ENCODE measurements around the gene RYR2.

RYR2 gene

GRCh38 chr1:237640011-237640671, 598.2 kb downstream of the RYR2 start:
- DNase-seq (ENCODE audit: low read depth in 2 of 2, low spot score in 1 of 2), result no peak

GRCh38 chr1:237640966-237641365, 599.0 kb downstream of the RYR2 start:
- no peak for DNase-seq (ENCODE audit: low read depth in 2 of 2, low spot score in 1 of 2)

DNA sequence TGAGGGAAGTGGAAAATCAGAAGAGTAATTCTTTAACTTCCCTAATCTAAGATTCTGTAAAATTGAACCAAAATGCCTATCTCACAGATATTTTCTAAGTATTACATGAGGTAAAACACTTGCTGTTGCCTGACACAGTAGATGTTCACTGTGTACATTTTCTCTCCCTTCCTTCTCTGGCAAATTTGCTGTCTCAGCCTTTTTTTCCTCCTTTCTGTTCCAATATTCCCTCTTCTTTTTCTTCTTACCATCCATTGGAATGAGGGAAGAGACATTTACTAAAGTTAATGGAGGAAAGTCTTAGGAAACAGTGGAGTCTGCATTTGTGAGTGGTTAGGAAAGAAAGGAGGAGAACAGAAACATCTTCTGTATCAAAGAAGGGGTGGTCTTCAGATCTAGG, 608.8 kb downstream of the RYR2 start:
- no peak for DNase-seq (ENCODE audit: low read depth in 2 of 2, low spot score in 1 of 2)

DNA sequence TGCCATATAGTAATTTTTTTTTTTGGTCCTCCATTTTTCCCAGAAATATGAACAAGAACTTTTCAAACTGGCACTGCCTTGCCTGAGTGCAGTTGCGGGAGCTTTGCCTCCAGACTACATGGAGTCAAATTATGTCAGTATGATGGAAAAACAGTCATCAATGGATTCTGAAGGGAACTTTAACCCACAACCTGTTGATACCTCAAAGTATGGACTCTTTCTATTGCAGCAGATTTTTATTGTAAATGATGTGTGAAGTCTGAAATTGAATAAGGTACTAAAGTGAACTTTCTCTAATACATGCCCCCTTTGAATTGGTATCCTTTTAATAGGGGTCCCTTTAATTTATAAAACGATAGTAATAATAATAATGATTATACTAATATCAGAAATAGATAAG, 613.8 kb downstream of the RYR2 start:
- DNase-seq (ENCODE audit: low read depth in 2 of 2, low spot score in 1 of 2), result no peak

GRCh38 chr1:237664348-237664747, 622.4 kb downstream of the RYR2 start:
- DNase-seq (ENCODE audit: low read depth in 2 of 2, low spot score in 1 of 2), result no peak

GRCh38 chr1:237670302-237670701, 628.3 kb downstream of the RYR2 start:
- no peak for DNase-seq (ENCODE audit: low read depth in 2 of 2, low spot score in 1 of 2)

- no peak for DNase-seq (ENCODE audit: low read depth in 2 of 2, low spot score in 1 of 2)
Observed at GRCh38 chr1:237671262-237671661, 629.3 kb downstream of the RYR2 start.

- DNase-seq (ENCODE audit: low read depth in 2 of 2, low spot score in 1 of 2), result no peak
Observed at GRCh38 chr1:237671935-237672334, 630.0 kb downstream of the RYR2 start.

GRCh38 chr1:237672748-237673147, 630.8 kb downstream of the RYR2 start:
- no peak for DNase-seq (ENCODE audit: low read depth in 2 of 2, low spot score in 1 of 2)

- no peak for DNase-seq (ENCODE audit: low read depth in 2 of 2, low spot score in 1 of 2)
Observed at GRCh38 chr1:237673631-237674030, 631.6 kb downstream of the RYR2 start.

DNA sequence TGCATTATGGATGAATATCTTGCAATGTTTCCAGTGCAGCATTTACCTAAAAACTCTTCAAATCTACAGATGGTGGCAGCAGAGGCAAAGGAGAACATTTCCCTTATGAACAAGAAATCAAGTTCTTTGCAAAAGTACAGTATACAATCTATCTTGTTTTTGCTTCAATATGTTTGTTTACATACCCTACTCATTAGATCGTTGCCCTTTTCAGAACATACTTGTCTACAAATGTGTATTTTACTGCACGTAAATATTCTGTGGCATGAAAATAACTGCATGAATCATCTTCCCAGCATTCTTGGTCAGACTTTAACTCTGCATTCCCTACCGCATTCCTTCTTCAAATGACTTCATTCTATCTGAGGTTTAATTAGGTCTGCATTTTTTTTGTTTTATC, 636.0 kb downstream of the RYR2 start:
- DNase-seq (ENCODE audit: low read depth in 2 of 2, low spot score in 1 of 2), result no peak

GRCh38 chr1:237679687-237680086, 637.7 kb downstream of the RYR2 start:
- no peak for DNase-seq (ENCODE audit: low read depth in 2 of 2, low spot score in 1 of 2)

DNA sequence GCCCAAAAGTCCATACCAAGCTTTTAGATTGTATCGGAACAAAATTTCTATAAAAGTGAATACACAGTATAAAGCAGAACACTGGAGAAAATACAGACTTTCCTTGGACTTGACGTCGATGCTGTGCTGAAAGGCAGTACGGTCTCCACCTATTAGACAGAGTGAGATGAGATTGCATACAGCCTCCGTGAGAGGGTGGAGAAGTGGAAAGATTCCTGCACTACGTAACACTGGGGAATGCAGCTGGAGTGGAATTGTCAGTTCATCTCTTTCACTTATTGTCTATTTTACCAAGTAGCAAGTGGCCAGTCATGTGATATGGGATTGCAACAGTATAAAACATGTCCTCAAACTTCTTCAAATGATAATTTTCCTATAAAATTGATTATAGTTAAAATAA, 639.2 kb downstream of the RYR2 start:
- no peak for DNase-seq (ENCODE audit: low read depth in 2 of 2, low spot score in 1 of 2)

GRCh38 chr1:237684236-237684635, 642.3 kb downstream of the RYR2 start:
- DNase-seq (ENCODE audit: low read depth in 2 of 2, low spot score in 1 of 2), result no peak

DNA sequence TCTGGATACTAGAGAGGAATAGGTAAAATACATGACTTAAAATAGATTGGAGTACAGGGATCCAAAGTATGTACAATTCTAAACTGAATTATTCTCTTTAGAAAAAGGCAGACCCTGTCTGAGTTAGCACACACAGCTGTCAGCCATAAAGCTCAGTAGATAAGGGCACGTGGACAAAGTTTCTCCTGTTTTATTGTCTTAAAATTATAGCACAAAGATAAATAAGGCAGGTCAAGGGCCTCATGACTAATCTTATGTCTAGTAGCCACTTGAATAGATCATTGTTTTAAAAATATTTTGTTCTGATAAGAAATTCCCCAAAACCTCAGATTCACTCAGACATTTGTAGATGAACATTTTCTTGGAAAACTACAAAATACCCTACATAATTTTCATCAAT, 643.6 kb downstream of the RYR2 start:
- DNase-seq (ENCODE audit: low read depth in 2 of 2, low spot score in 1 of 2), result no peak

DNA sequence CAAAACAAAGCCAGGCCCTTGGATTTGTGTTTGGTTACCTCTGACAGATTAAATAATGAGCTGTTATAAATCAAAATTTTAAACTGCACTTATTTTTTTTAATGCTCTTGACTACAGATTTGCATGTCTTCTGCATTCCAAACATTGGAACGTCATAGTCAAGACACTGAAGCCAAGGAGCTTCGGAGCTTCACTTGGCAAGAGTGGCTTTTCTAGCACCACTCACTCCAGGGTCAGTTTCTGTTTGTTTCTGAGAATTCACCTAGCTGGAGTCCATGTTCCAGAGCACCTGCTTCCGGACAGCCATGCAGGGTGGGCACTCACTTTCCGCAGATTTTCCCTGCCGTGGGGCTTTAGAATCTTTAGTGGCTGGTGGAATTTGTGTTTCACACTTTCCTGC, 645.8 kb downstream of the RYR2 start:
- DNase-seq (ENCODE audit: low read depth in 2 of 2, low spot score in 1 of 2), result no peak

DNA sequence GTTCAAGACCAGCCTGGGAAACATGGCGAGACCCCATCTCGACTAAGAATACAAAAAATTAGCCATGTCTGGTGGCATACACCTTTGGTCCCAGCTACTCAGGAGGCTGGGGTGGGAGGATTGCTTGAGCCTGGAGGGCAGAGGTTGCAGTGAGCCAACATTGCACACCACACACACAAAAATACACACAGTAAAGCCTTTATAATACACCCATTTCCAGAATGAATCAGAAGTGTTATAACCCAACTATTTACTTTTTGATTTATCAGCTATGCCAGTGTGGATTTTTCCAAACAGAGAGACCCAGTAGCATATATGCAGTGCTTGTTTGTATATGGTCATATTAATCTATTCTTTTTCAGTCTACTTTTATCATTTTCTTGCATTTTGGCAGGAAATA, 648.7 kb downstream of the RYR2 start:
- no peak for DNase-seq (ENCODE audit: low read depth in 2 of 2, low spot score in 1 of 2)

DNA sequence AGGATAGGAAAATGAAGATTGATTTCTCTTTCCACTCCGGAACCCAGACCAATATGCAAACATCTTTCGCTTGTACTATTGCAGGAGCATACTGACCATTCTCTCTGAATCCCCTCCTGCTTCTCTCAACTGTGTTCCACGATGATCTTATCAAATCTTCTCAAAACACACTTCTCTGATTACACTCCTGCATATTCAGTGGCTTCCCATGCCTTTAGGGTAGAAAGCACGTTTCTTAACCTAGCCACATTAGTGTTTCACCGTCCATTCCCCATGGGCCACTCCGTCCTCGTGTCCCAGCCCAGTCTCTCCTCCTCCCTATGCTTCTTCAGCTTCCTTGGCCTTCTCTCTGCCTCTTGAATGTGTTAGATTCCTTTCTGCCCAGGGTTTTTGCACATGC, 650.3 kb downstream of the RYR2 start:
- no peak for DNase-seq (ENCODE audit: low read depth in 2 of 2, low spot score in 1 of 2)

DNA sequence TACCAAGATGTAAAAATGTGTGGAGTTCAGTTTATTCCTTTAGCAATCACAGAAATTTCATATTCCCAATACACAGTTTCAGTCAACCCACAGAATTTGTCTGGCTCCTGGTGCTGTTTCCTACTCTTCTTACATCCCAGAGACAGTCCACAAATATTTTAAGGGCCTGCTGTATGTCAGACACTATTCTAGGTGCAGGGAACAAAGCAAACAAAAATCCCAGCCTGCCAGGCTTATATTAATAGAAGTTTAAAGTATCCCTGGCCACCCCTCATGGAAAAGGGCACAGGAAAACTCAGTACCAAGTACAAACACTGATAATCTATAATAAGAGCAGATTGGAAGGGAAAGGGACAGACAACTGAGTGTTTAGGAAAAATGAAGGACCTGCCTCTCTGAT, 653.9 kb downstream of the RYR2 start:
- no peak for DNase-seq (ENCODE audit: low read depth in 2 of 2, low spot score in 1 of 2)

GRCh38 chr1:237700181-237700580, 658.2 kb downstream of the RYR2 start:
- no peak for DNase-seq (ENCODE audit: low read depth in 2 of 2, low spot score in 1 of 2)

- no peak for DNase-seq (ENCODE audit: low read depth in 2 of 2, low spot score in 1 of 2)
Observed at GRCh38 chr1:237701534-237701933, 659.5 kb downstream of the RYR2 start.

DNA sequence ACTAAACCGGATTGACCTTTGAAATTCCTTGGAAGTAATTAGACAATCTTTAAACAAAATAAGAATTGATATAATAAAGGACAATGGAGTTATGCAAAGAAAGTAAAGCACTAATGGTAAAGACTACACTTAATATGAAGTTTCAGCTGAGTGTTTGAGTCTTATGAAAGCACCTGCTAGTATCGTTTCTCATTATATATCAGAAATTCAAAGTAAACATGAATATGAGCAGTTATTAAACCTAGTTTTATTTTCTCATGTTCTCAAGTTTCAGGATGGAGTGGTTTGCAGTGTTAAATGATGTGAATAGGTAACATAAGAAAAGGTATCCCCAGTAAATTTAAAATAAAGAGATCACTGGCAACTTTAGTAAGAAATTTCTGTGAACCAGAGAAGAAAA, 660.2 kb downstream of the RYR2 start:
- DNase-seq (ENCODE audit: low read depth in 2 of 2, low spot score in 1 of 2), result no peak

GRCh38 chr1:237705462-237705861, 663.5 kb downstream of the RYR2 start:
- no peak for DNase-seq (ENCODE audit: low read depth in 2 of 2, low spot score in 1 of 2)

- DNase-seq (ENCODE audit: low read depth in 2 of 2, low spot score in 1 of 2), result no peak
Observed at GRCh38 chr1:237709355-237709754, 667.4 kb downstream of the RYR2 start.

Measured in stimulated activated CD8-positive, alpha-beta memory T cell treated with anti-CD3 and anti-CD28 coated beads, Interleukin-4, amount 100 ng/mL, for 1 hour (primary cell).